ENCODE results near the gene LY86. TPM values are rescaled to one million over a fixed set of nuclear protein-coding genes. Genes with fewer than 3 reads are reported as not detected.

Gene LY86
- total and polyA plus RNA-seq, 9 of the 15 experiments (the other 6 are each of a cell fraction or from before 2014, with no cell fraction given), result 0.08 to 0.20 TPM; not detected in 7

- H3K4me2 ChIP-seq (ENCODE audit: insufficient read depth, low read length), result no peak overlapping the region
- FAIRE-seq (no peak), DNase-seq (ENCODE audit: extremely low read depth in 1 of 4, low spot score in 3 of 4) (peak in 1 of 4 experiments; percentile 48), ATAC-seq (peak; percentile 14; the same call in 2 of the 3 replicates)
- no peaks in the 10 kb centered on the region; a peak in 1 of 5 replicates for H3K27me3 ChIP-seq (ENCODE audit: control insufficient read depth in 2 of 2, insufficient read depth in 2 of 2, low read length in 2 of 2)
- H2AFZ ChIP-seq (ENCODE audit: low read depth, low read length), result no peak overlapping the region
- no peak overlapping the region for H3K27ac ChIP-seq (ENCODE audit: extremely low read depth, low read depth, low read length)
- H3K4me3 ChIP-seq, result no peak overlapping the region
- no peaks in the 10 kb centered on the region for H3K79me2 ChIP-seq (ENCODE audit: control insufficient read depth, insufficient read depth, low read length)
- in situ Hi-C loops (cut with MboI), result no loop called here
- no peak overlapping the region for H3K9ac ChIP-seq (ENCODE audit: insufficient read depth in 1 of 2, low read depth in 2 of 2, low read length in 2 of 2)
- 16% methylated on average over 3 of the region's 3 CpGs for WGBS (ENCODE audit: insufficient coverage, low coverage, missing lambda C conversion rate)
- H4K20me1 ChIP-seq (replicated peaks; ENCODE audit: control insufficient read depth, insufficient read depth, low read length), result no peaks in the 10 kb centered on the region
- intact Hi-C loops (cut with micrococcal nuclease), result no loop called here
- peaks cover 3% of the 10 kb centered on the region; the same call in 1 of the 2 replicates for H3K9me3 ChIP-seq (replicated peaks; ENCODE audit: control insufficient read depth, insufficient read depth, low read depth, low read length)
- CTCF ChIA-PET (ENCODE audit: low intra/inter-chr PET ratio), result interaction anchor here (0.5 kb wide), 1 partner anchor 589 kb away, joined by 7 read pairs; no protein-coding TSS in a partner anchor
- POLR2A ChIA-PET, result interaction anchor here (0.6 kb wide), 1 partner anchor 10 kb away, joined by 4 read pairs; no protein-coding TSS in a partner anchor
- peaks cover 5 to 40% of the 10 kb centered on the region in 2 experiments; a peak in 4 of 5 replicates for H3K4me1 ChIP-seq (replicated peaks in 1 of 2; ENCODE audit: control insufficient read depth in 2 of 2, insufficient read depth in 2 of 2, low read length in 2 of 2)
- BruUV-seq (replicated peaks), result no TSS peak
- no peaks in the 10 kb centered on the region for H3K36me3 ChIP-seq (ENCODE audit: control insufficient read depth, insufficient read depth, low read length)
- no peaks in the 10 kb centered on the region for H3K9me1 ChIP-seq (ENCODE audit: control insufficient read depth, insufficient read depth, low read length)
- TF ChIP-seq NFIC (IDR thresholded peaks at IDR 0.05) (peak; percentile 89), ASH1L (IDR thresholded peaks at IDR 0.05; ENCODE audit: borderline replicate concordance, low read depth, partially characterized antibody) (no peak), HNRNPL (IDR thresholded peaks at IDR 0.05; ENCODE audit: low read depth, low read length) (no peak), RFX1 (IDR thresholded peaks at IDR 0.05) (0 out of 2 replicates have a peak, but pooled peaks have one; percentile 14), MYNN (IDR thresholded peaks at IDR 0.05) (peak; percentile 47; the same call in 1 of the 2 replicates), MYNN (CRISPR knock-in tag; IDR thresholded peaks at IDR 0.05) (no peak), TRIM25 (IDR thresholded peaks at IDR 0.05; ENCODE audit: borderline replicate concordance) (no peak), ZBTB40 (IDR thresholded peaks at IDR 0.05) (no peak), ZBTB40 (CRISPR knock-in tag; IDR thresholded peaks at IDR 0.05) (no peak), CEBPG (CRISPR knock-in tag; IDR thresholded peaks at IDR 0.05) (no peak), CEBPG (tag; conservative IDR thresholded peaks at IDR 0.05 in 1 of 2, IDR thresholded peaks at IDR 0.05 in 1 of 2) (peak; percentile 58 to 83), CEBPB (tag; IDR thresholded peaks at IDR 0.05) (peak; percentile 90), SOX6 (IDR thresholded peaks at IDR 0.05) (peak; percentile 66; the same call in 1 of the 2 replicates), MTA3 (IDR thresholded peaks at IDR 0.05; ENCODE audit: borderline replicate concordance) (peak; percentile 27; the same call in 1 of the 2 replicates)
Measured at GRCh38 chr6:6661684-6662083, 73.2 kb downstream of the LY86 start.
